ENCODE results near the gene ANKRD9.

DNA sequence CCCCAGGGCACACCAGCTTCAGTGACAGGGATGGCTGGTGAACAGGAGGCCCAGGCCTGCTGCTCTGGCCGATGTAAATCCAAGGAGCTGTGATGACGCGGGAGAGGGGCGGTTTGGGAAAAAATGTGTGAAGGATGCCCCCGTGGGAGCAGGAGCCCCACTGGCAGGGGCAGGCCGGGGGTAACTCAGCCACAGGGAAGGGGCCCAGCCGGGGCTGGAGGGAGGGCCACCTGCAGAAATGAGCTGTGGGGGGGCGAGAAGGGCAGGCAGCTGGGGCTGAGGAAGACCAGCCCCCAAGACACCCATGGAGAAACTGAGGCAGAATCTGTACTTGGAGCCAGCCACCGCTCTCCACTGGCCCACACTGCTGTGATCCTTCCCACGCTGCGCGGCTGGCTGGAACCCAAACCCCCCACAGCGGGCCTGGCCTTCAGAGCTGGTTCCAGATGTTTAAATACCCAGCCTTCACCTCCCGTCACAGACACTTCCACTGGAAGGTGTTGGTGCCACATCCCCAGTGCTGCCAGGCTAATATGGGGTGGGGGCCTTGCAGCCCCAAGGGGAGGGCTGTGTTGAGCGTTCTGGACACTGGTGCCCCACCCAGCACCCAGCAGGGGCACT, 28.5 kb upstream of the ANKRD9 start:
- TF ChIP-seq, protein P1, sequence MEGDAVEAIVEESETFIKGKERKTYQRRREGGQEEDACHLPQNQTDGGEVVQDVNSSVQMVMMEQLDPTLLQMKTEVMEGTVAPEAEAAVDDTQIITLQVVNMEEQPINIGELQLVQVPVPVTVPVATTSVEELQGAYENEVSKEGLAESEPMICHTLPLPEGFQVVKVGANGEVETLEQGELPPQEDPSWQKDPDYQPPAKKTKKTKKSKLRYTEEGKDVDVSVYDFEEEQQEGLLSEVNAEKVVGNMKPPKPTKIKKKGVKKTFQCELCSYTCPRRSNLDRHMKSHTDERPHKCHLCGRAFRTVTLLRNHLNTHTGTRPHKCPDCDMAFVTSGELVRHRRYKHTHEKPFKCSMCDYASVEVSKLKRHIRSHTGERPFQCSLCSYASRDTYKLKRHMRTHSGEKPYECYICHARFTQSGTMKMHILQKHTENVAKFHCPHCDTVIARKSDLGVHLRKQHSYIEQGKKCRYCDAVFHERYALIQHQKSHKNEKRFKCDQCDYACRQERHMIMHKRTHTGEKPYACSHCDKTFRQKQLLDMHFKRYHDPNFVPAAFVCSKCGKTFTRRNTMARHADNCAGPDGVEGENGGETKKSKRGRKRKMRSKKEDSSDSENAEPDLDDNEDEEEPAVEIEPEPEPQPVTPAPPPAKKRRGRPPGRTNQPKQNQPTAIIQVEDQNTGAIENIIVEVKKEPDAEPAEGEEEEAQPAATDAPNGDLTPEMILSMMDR (IDR thresholded peaks at IDR 0.05) = no peak
- TF ChIP-seq POLR2AphosphoS5 (IDR thresholded peaks at IDR 0.05) (no peak), POLR2A (IDR thresholded peaks at IDR 0.05) (no peak)

All from sigmoid colon (tissue), 4 donors.